GM12874 (cell line): ENCODE results near the gene SEC24B.

Experiments used
- TF ChIP-seq, protein P1 (sequence below): IDR thresholded peaks from 2 replicates; pipeline ENCODE4 v1.5.1; 2011; ENCODE audit warnings: low read depth, mild to moderate bottlenecking, control low read depth, low read length, moderate library complexity; ENCODE audit not compliant: insufficient read depth

The SEC24B gene

GRCh38 chr4:109432696-109433095, 919 bp upstream of the SEC24B start:
- TF ChIP-seq, protein P1, sequence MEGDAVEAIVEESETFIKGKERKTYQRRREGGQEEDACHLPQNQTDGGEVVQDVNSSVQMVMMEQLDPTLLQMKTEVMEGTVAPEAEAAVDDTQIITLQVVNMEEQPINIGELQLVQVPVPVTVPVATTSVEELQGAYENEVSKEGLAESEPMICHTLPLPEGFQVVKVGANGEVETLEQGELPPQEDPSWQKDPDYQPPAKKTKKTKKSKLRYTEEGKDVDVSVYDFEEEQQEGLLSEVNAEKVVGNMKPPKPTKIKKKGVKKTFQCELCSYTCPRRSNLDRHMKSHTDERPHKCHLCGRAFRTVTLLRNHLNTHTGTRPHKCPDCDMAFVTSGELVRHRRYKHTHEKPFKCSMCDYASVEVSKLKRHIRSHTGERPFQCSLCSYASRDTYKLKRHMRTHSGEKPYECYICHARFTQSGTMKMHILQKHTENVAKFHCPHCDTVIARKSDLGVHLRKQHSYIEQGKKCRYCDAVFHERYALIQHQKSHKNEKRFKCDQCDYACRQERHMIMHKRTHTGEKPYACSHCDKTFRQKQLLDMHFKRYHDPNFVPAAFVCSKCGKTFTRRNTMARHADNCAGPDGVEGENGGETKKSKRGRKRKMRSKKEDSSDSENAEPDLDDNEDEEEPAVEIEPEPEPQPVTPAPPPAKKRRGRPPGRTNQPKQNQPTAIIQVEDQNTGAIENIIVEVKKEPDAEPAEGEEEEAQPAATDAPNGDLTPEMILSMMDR, result no peak

DNA sequence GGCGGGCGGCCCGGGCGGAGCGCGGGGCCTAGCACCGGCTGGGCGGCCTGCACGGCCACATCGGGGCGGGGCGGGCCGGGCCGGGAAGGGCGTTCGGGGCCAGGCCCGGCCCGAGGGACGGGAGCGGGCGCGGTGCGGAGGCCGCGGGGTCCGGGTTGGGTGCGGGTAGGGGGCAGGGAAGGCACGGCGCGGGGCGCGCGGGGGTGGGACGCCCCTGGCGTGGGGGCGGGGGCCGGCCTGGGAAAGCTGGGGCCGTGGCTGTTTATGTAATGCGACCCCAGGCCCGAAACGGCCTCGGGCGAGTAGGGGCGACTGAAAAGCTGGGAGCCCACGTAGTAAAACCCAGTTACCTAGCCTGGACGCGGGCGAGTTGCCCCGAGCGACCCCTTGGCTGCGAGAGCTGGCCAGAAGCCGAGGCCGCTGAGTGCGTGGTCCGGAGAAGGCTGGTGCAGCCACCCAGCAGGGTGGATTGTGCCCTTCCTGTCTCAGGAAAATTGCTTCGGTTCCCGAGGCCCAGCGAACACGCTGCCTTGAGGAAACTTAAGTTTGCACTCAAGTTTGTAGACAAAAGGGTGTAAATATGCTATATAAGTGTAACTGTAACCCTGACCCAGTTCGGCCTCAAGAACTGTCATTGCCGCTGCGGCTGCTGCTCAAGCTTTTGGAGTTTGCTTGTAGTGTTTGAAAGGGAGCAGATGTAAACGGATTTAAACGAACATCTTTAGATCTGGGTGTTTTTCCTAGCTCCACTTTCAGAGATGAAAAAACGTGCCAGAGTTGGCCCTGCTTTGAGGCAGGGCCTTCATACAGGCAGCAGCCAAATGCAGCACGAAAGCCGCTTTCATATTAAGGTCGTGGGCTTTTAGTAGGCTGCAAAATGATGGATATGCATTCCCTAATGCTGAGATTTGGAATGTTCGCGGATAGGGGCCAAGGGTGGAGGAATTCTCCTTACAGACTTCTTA, 674 bp downstream of the SEC24B start:
- TF ChIP-seq, protein P1, result no peak

DNA sequence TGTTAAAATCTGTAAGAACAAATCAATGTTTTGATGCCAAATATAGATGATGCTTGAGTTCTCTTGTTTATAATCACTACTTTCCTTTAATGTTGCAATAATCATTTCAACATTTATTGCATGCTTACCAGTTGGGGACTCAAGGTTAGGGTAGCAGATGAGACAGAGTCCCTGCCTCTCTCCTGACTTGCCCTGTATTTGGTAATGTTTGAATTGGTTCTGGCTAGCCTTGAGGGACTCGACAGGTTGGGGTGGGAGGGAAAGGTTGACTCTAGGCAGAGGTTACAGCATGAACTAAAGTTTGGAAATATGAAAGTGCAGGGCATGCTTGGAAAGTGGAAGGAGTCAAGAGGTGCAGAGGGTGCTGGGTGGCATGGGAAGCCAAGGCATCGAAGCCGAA, 2.0 kb downstream of the SEC24B start:
- TF ChIP-seq, protein P1, result no peak

- TF ChIP-seq, protein P1, result no peak
Observed at GRCh38 chr4:109436504-109436903, 2.9 kb downstream of the SEC24B start.

- TF ChIP-seq, protein P1, result no peak
Observed at GRCh38 chr4:109440948-109441347, 7.3 kb downstream of the SEC24B start.

DNA sequence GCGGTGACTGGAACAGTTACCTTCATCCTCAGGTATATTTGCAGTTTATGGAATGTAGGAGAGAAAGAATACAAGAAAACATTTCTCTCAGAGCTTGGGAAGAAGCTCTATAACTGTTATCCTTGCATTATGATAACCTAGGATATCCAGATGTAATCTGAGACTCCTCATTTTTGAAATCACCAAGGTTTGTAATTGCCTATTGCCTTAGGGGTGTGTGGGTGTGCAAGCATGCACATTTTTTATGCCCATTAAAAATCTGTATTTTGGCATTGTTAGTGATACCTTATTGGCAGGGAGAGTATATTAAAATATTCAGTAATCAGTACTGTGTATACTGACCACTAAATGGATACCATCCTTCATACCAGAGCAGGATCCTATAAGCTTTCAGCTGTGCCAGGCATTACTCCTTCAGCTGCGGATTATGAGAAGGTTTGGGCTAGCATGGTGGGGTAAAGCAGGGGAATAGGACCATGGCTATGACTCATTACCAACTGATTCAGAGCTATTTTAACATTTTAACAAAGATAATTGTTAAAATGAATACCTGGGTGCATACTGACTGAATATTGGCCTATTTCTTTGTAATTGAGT, 8.3 kb downstream of the SEC24B start:
- TF ChIP-seq, protein P1, result no peak

GRCh38 chr4:109444182-109444844, 10.7 kb downstream of the SEC24B start:
- TF ChIP-seq, protein P1, result no peak
